Measurements from ENCODE around the gene L3MBTL4.

DNA sequence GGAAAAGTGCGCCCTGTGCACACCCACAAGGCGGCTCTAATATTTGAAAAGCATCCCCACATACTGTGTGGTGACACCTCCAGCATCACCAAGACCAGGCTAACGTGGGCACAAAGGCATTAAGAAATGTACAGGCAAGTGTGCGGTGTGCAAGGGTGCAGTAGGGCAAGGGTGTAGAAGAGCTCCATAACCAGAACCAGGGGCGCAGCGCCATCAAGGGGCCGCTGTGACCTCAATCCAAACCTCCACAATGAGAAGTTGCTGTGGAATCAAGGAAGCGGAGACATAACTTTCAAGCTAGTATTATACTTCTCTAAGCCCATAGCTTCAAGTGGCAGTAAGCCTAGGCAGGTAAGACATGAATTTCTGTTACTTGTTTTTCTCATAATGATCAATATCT, 13.0 kb downstream of the L3MBTL4 start:
- TF ChIP-seq, protein P1, sequence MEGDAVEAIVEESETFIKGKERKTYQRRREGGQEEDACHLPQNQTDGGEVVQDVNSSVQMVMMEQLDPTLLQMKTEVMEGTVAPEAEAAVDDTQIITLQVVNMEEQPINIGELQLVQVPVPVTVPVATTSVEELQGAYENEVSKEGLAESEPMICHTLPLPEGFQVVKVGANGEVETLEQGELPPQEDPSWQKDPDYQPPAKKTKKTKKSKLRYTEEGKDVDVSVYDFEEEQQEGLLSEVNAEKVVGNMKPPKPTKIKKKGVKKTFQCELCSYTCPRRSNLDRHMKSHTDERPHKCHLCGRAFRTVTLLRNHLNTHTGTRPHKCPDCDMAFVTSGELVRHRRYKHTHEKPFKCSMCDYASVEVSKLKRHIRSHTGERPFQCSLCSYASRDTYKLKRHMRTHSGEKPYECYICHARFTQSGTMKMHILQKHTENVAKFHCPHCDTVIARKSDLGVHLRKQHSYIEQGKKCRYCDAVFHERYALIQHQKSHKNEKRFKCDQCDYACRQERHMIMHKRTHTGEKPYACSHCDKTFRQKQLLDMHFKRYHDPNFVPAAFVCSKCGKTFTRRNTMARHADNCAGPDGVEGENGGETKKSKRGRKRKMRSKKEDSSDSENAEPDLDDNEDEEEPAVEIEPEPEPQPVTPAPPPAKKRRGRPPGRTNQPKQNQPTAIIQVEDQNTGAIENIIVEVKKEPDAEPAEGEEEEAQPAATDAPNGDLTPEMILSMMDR (IDR thresholded peaks at IDR 0.05), result no peak
- TF ChIP-seq POLR2A (IDR thresholded peaks at IDR 0.05), result no peak
- no peak for TF ChIP-seq EP300 (IDR thresholded peaks at IDR 0.05)

All from upper lobe of left lung (tissue), 4 donors.